Middle frontal gyrus (tissue), 1 donor: ENCODE results near the gene SIK1.
"Not testable (repeated sequence)": the region's sequence is repeated elsewhere in the genome, so short reads cannot be mapped to it uniquely, and the experiment has no call there.

ENCODE experiments used
- DNase-seq: peaks from one replicate; pipeline ENCODE4 v3.0.0-alpha.2; 2015; ENCODE audit warnings: low spot score; ENCODE audit errors: extremely low spot score

The SIK1 gene

GRCh38 chr21:43440835-43441727 is 14.2 kb upstream of the SIK1 start:
- not testable (repeated sequence) for DNase-seq

GRCh38 chr21:43439316-43440075 is 12.6 kb upstream of the SIK1 start:
- not testable (repeated sequence) for DNase-seq

DNA sequence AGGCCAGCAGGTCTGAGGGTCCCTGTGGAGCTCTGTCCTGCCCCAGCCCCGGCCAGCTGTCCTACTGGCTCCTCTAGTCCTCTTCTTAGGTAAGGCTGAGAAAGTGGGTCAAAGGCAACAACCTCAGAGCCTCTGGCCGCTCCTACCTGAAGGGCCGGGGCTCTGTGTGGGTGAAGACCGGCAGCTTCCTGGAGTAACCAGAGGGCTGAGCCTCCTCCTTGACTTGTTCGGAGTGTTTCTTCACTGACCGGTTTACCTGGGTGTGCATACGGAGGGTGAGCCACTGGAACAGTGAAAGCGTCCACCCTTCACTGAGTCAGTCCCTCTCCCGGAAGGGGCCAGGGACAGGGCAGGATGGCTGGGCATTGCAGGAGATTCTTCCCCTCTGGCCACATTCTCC is 9.3 kb upstream of the SIK1 start:
- DNase-seq: not testable (repeated sequence)

DNA sequence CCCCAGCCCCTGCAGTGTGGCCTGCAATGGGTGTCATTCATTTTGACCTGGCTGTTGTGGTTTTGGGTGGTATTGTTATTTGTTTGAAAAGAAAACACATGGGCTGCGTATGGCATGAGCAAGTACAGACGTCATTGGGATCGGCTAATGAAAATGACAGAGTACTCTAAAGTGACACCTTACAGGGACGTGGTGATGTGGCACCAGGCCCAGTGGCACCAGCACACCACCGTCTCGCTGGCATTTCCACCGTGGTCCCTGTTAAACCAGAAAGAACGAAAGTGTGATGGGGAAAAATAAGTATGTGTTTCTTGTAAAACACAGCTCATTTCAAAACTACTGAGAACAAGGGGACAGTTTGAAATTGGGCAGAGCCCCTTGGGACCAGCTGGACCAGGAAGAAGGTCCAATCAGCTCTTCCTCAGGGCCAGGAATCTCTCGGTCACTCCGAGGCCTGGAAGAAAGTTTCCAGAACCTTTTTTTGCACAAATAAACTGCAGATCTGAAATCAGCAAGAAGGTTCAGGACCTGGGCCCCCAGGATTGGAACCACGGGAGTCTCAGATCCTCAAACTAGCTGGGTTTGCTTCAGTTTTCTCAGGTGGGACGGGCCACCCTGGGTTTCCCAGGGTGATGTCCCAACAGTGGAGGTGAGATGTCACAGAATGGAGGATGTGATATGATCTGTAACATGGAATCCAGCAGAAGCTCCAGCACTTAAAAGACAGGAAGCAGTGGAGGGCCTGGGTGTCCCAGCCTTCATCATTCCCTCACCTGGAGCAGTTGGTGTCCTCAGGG is 6.6 kb upstream of the SIK1 start:
- DNase-seq: not testable (repeated sequence)

DNA sequence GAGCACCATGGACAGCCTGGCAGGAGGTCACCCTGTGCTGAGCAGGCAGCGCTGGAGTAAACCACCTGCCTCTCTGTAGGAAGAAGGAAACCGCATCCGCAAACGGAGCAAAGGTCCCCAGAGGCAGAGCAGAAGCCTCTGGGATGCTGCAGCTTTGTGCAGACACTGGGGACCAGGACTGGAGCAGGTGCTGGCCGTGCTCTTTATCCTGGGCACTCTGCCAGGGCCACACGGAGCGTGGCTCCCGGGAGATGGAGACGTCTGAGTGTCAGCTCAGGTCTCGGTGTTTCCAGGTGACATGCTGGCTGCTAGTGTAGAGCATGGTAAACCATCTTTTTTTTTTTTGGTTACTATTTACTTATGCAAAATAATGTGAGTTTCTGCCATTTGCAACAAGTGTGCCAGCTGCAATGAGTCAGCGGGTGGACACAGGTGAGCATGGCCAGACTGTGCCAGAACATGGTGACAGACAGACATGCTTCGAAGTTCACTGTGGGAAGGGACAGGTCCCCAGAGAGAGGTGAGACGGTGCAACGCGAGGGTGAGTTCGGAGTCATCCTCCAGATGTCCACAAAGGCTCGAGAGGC is 4.0 kb upstream of the SIK1 start:
- not testable (repeated sequence) for DNase-seq

GRCh38 chr21:43428964-43429363 is 2.0 kb upstream of the SIK1 start:
- not testable (repeated sequence) for DNase-seq

DNA sequence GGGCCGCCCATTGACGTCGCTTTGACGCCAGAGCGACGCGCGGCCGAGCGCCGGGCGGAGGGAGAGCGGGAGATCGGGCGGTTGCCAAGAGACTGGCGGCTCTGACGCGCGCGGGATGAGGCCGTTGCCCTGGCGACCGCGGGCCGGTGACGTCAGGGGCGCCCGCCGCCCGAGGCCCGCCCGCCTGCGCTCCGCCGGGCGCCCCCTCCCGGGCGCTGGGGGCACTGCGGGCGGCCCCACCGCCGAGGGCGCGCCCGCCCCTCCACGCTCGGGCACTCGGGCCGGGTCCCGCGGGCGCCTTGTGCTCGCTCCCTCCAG is 270 bp upstream of the SIK1 start:
- not testable (repeated sequence) for DNase-seq

DNA sequence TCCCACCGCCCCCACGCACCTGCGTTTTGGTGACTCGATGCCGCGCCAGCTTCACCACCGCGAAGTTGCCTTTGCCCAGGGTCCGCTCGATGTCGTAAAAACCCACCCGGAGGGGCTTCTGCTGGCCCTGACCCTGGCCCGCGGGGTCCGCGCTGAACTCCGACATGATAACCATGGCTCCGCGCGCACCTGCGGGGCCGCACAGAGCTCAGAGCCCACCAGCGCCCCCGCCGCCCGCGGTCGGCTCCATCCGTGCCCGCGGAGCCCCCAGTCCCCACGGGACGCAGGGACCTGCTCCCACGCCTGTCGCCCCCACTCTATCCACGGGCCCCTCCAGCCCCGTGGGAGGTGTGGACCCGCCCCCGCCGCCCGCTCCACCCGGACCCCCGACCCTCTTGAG is 927 bp downstream of the SIK1 start:
- not testable (repeated sequence) for DNase-seq

DNA sequence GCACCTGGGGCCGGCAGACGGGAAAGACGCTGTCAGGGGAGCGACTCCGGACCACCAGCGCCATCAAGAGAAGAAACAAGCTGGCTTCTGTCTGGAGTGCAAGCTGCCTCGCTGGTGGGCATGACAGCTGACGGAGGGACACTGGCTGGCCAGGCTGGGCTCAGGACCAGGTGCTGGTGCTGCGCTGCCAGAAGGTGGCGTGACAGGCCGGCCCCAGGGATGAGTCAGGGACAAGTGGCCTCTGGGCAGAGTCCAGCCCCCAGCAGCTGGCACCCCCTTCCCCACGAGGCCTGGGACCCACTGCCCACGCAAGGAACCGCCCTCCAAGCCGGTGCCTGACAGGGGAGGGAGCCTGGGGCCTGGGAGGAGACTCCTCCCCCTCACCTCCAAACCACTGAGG is 7.5 kb downstream of the SIK1 start:
- not testable (repeated sequence) for DNase-seq

- DNase-seq: not testable (repeated sequence)
Observed at GRCh38 chr21:43414576-43414975, 12.4 kb downstream of the SIK1 start.

- not testable (repeated sequence) for DNase-seq
Observed at GRCh38 chr21:43412020-43412788, 14.7 kb downstream of the SIK1 start.

GRCh38 chr21:43410456-43411068 is 16.4 kb downstream of the SIK1 start:
- not testable (repeated sequence) for DNase-seq

DNA sequence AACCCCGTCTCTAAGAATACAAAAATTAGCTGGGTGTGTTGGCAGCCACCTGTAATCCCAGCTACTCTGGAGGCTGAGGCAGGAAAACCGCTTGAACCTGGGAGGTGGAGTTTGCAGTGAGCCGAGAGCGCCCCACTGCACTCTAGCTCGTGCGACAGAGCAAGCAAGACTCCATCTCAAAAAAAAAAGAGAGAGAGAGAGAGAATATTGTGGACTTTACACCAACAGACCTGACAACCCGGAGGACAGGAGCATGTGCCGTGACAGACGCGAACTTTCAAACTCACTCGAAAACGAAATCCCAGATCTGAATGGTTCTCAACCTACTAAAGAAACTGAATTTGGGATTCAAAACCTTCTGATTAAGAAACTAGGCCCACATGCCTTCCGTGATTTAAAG is 19.8 kb downstream of the SIK1 start:
- not testable (repeated sequence) for DNase-seq

DNA sequence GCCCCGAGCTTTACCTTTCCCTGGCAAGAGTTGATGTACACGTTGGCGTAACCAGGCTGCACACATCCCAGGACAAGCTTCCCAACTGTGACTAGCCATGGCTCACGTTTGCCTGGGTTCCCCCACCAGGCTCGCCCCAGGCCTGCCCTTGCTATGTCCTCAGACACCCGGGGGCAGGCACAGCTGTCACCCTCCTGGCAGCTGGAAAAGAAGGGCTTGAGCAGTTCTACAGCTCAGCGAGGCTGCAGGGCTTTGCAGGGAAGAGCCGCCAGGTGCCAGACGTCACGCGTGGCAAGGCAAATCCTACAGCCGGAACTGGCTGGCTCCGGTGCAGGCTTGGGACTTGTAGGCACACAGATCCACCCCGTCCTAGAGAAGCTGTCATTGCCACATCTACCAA is 22.5 kb downstream of the SIK1 start:
- not testable (repeated sequence) for DNase-seq

DNA sequence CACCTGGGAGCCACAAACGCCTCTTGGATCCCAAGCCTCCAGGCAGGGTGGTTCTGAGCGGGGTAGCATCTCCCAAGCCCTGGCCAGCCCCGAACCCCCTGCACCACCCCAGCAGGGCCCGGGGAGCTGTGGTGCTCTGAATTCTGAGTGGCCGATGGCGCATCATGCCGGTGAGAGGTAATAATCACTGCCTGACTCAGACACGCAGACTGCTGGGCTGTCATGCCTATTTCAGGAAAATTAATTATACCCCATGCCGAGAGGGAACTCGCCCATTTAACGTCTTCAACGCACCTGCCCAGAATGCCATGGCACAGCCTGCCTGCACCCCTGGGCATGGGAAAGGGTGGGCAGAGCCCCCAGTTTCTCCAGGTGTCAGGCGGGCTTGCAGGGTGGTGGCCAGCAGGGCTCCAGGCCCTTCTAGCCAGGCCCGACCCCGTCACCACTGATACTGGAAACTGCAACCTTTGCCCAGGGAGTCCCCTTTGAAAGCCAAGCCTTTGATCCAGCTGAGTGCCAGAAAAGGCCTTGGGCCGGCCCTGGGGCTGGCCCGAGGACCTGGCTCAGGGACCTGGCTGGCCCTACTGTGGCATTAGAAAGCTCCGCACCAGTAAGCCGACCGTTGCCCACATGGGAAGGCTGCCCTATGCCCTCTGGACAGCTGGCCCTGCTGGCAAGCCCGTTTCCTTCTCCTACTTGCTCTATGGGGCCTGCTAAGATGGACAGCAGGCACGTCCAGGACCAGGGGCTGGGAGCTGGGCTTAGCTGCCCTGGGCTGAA is 23.1 kb downstream of the SIK1 start:
- not testable (repeated sequence) for DNase-seq

DNA sequence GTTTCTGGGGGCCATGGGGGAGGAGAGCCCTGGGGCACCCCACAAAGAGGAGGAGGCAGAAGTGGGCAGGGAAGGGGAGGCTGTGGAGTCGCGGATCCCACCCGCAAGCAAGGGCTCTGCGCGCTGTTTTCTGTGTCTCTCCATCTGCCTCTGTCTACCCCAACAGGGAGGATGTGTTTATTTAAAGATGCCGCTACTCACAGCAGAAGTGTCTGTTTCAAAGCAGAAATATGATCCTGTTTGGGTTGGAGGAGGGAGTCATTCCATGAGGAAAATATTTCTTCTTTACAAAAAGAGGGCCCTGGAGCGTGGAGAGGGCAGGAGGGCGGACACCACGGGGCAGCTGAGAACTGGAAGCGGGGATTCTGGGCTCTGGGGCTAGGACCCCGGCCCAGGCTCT is 25.8 kb downstream of the SIK1 start:
- DNase-seq: not testable (repeated sequence)

DNA sequence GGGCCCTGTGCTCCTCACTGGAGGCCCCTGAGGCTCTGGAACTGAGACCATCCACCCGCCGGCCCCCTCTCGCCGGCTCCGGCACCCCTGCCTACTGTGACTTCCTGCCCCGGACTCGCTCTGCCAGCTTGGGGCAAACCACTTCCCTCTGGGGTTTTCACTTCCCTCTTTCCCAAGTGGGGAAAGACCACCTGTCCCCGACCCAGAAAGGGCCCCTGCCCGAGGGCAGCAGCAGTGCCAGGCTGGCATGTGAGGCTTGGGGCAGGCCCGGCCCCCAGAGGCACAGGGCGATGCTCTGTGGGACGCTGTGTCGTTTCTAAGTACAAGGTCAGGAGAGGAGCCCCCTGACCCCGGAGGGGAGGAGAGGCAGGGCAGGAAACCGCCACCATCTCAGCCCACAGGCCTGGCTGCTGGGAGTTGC is 27.3 kb downstream of the SIK1 start:
- DNase-seq: not testable (repeated sequence)

- DNase-seq: not testable (repeated sequence)
Observed at GRCh38 chr21:43399136-43399535, 27.8 kb downstream of the SIK1 start.

DNA sequence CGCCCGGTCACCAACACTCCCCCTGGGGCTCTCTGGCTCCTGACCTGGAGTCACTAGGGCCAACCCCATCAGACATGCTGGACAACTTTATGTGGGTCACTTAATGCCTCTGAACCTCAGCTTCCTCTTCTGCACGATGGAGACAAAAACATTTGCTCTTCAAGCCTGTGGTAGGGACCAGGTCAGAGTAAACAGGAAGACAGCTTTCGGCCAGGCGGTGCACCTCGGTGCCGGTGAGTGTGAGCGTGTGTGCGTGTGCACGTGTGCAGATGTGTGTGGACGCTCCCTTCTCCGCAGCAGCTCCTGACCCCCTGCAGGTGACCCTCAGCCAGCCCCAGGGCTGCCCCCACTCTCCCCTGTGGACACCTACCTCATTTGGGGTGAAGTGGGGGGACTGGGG is 28.4 kb downstream of the SIK1 start:
- DNase-seq: not testable (repeated sequence)
